ENCODE data around the gene MSLN.

Gene MSLN

DNA sequence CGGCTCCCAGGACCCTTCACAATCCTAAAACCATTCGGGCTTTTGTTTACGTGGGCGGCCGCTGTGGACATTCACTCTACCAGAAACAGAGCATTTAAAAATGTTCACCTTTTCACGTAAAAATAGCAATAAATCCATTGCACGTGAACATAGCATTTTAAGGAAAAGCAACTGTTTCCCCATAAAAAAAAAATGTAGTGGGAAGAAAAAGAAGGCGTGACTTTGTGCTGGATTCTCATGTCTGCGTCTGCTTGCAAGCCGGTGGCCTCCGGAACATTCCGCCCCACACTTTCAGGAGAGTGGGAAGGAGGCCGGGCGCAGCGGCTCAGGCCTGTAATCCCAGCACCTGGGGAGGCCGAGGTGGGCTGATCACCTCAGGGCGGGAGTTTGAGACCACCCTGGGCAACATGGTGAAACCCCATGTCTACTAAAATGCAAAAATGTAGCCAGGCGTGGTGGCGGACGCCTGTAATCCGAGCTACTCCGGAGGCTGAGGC lies 53.4 kb downstream of the MSLN start:
- no peak for FAIRE-seq

DNA sequence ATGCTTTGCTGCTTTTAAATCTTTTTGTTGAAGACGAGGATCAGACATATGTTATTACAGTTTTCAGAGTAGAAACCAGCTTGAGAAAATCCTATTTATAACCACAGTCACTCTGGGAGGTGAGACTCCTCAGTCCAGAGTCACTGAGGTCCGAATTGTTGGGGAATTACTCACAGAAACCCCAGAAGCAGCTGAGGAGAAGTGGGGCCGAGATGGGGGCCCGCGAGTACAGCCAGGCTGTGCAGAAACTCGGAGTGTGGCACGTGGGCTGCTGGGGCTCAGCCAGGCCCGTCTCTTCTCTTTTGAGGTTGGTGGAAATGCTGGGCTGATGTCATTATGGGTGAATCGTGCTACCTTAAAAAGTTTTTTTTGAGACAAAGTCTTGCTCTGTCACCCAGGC lies 54.4 kb downstream of the MSLN start:
- FAIRE-seq = no peak

- no peak for FAIRE-seq
These were observed 55.3 kb downstream of the MSLN start for GRCh38 chr16:815861-816260.

- no peak for FAIRE-seq
These were observed 56.7 kb downstream of the MSLN start for GRCh38 chr16:817001-817906.

GRCh38 chr16:818132-818531 lies 57.6 kb downstream of the MSLN start:
- no peak for FAIRE-seq

Data from endometrium (tissue), 2 donors.